Stomach (tissue), 4 donors: ENCODE measurements around the gene ABCB9.

Experiments used
- EP300 ChIP-seq: sonication (generic); formaldehyde crosslinking; IDR thresholded peaks from one replicate; pipeline ENCODE4 v1.6.1; 2017; ENCODE audit warnings: antibody characterized with exemption
- TF ChIP-seq, protein P1 (sequence below), 7 experiments: fragments of 450-650 bp in 4 of 7; fragments of 200-600 bp in 3 of 7; sonication (generic) in 3 of 7; IDR thresholded peaks; one replicate each; pipeline ENCODE4 v1.5.1; 2016 to 2019; ENCODE audit warnings: antibody characterized with exemption in 7 of 7, control low read depth in 2 of 7, mild to moderate bottlenecking in 1 of 7

DNA sequence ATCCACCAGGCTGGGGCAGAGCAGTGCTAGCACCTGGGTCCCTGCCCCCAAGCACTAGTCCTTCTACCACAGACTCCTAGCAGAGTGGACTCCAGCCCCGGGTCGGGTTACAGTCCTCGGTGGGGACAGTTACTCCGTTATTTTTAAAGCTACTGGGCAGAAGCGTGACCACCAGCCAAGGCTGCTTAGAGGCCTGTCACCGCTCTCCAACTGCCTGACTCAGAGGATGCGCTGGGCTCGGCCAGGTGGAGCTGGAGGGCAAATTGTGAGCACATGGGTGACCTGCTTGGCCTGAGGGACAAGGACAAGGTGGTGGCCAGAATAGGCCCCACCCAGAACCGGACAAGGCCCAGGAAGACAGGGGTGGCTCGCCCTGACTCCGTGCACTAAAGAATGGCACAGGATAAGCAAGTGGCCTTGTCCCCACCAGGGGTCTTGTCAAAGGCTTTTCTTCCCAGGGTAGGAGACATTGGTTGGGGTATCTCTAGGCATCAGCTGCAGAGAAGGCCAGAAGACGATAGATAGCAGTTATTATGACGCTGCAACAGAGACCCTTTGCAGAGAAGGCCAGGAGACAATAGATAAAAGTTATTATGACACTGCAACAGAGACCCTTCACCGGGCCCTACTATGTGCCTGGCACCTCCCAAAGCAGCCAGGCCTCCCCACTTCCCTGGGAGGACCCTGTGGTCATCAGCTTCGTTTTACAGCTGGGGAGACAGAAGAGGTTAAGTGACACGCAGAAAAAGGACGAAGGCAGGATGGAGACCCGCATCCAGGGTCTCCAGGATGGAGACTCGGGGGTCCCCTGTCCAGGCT is 1.6 kb downstream of the ABCB9 start:
- TF ChIP-seq, protein P1, sequence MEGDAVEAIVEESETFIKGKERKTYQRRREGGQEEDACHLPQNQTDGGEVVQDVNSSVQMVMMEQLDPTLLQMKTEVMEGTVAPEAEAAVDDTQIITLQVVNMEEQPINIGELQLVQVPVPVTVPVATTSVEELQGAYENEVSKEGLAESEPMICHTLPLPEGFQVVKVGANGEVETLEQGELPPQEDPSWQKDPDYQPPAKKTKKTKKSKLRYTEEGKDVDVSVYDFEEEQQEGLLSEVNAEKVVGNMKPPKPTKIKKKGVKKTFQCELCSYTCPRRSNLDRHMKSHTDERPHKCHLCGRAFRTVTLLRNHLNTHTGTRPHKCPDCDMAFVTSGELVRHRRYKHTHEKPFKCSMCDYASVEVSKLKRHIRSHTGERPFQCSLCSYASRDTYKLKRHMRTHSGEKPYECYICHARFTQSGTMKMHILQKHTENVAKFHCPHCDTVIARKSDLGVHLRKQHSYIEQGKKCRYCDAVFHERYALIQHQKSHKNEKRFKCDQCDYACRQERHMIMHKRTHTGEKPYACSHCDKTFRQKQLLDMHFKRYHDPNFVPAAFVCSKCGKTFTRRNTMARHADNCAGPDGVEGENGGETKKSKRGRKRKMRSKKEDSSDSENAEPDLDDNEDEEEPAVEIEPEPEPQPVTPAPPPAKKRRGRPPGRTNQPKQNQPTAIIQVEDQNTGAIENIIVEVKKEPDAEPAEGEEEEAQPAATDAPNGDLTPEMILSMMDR (IDR thresholded peaks at IDR 0.05): no peak
- no peak for TF ChIP-seq EP300
